ENCODE results near the gene LONRF3.

The LONRF3 gene

DNA sequence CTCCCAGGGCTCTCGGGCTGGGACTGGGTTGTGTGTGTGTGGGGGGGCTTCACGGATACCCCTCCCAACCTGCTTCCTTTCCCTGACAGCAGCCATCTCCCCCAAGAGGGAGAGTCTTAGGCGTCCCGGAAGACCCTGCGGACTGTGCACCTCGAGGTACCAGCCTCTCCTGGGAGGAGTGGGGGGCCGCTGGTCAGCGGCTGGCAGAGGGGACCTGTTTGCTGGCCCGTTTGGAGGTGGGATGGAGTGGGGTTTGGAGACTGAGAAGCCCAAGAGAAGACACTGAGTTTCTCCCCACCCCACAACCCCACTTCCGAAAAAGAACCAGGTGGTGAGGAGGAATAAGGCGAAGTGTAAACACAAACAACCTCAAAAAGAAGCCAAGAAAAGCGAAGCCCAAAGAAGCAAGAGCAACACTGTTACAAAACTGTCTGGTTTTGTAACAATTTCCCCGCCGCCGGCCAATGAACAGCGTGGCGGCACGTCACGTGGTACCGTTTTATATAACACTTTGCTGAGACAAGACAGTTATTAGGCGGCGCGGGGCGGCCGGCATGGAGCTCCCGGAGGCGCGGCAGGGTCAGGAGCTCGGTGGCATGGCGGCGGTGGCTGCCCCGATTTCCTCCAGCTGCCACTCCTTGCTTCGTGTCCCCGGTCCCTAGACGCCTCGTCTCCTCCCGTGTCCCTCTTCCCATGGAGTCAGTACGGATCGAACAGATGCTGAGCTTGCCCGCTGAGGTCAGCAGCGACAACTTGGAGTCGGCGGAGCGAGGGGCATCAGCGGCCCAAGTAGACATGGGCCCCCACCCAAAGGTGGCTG is at the start of gene LONRF3:
Gene LONRF3, plus strand, starts transcription at position 531 of the 820 bp plus-strand sequence. Its CDS starts 163 bp downstream, at position 694.
- no peaks in the 10 kb centered on the region for H3K9me3 ChIP-seq
- TF ChIP-seq CTCF (IDR thresholded peaks at IDR 0.05): no peak
- H3K27me3 ChIP-seq: no peaks in the 10 kb centered on the region
- peak within 1 kb of the TSS; percentile 71 to 76 for H3K4me3 ChIP-seq
- DNase-seq: peak; percentile 86 to 89
- peaks cover 0 to 11% (median 4%) of the 10 kb centered on the region in 4 donors for H3K4me1 ChIP-seq
- peak within 1 kb of the TSS; percentile 78 to 92 for H3K27ac ChIP-seq
- H3K36me3 ChIP-seq: no peaks in the 10 kb centered on the region
- intact Hi-C loops (cut with DNase I; ENCODE audit: low total_unique reads): loop anchor here (10.0 kb wide), 1 partner anchor 119 kb away; no protein-coding TSS in a partner anchor

DNA sequence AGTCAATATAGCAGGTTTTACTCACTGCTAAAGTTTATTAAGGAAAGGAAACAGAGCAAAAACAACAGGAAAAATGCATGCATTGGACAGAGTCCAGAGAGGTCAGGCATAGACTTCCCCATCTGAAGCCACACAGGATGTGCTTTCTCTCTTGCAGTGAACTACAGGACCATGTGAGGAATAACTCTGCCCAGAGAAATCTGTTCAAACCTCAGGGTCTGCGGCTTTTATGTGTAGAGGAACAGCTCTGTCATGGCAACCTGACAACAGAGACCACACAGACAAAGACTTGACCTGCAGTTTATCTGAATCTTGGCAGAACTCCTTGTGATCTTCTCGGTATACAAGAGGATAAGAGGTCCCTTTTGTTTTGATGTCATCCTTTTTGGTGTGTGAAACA is 46.3 kb upstream of the LONRF3 start:
- no peak for DNase-seq
- intact Hi-C loops (cut with DNase I; ENCODE audit: low total_unique reads): no loop called here
- no peaks in the 10 kb centered on the region for H3K9me3 ChIP-seq
- no peak overlapping the region for H3K4me3 ChIP-seq
- H3K36me3 ChIP-seq: no peaks in the 10 kb centered on the region
- H3K4me1 ChIP-seq: no peaks in the 10 kb centered on the region
- H3K27me3 ChIP-seq: no peaks in the 10 kb centered on the region
- H3K27ac ChIP-seq: no peak overlapping the region
- TF ChIP-seq CTCF (IDR thresholded peaks at IDR 0.05): no peak

GRCh38 chrX:118935352-118935751 is 39.1 kb upstream of the LONRF3 start:
- no peak for TF ChIP-seq CTCF (IDR thresholded peaks at IDR 0.05)

GRCh38 chrX:118941147-118941546 is 33.3 kb upstream of the LONRF3 start:
- Histone ChIP-seq H3K27ac (no peak overlapping the region), H3K9me3 (no peaks in the 10 kb centered on the region), H3K4me1 (no peaks in the 10 kb centered on the region), H3K27me3 (no peaks in the 10 kb centered on the region), H3K36me3 (no peaks in the 10 kb centered on the region), H3K4me3 (no peak overlapping the region)
- intact Hi-C loops (cut with DNase I; ENCODE audit: low total_unique reads): no loop called here
- no peak for DNase-seq
- no peak for TF ChIP-seq CTCF (IDR thresholded peaks at IDR 0.05)

More at GRCh38 chrX:118935352-118935751, 39.1 kb upstream of the LONRF3 start:
- no peaks in the 10 kb centered on the region for H3K27me3 ChIP-seq
- no peak for DNase-seq
- no peak overlapping the region for H3K27ac ChIP-seq
- intact Hi-C loops (cut with DNase I; ENCODE audit: low total_unique reads): no loop called here
- no peaks in the 10 kb centered on the region for H3K4me1 ChIP-seq
- no peaks in the 10 kb centered on the region for H3K9me3 ChIP-seq
- no peaks in the 10 kb centered on the region for H3K36me3 ChIP-seq
- no peak overlapping the region for H3K4me3 ChIP-seq

GRCh38 chrX:118943102-118943501 is 31.3 kb upstream of the LONRF3 start:
- Histone ChIP-seq H3K27me3 (no peaks in the 10 kb centered on the region), H3K4me3 (no peak overlapping the region), H3K27ac (no peak overlapping the region), H3K36me3 (no peaks in the 10 kb centered on the region), H3K9me3 (no peaks in the 10 kb centered on the region), H3K4me1 (no peaks in the 10 kb centered on the region)
- DNase-seq: no peak
- no peak for TF ChIP-seq CTCF (IDR thresholded peaks at IDR 0.05)
- intact Hi-C loops (cut with DNase I; ENCODE audit: low total_unique reads): no loop called here
